Caco-2 (cell line): ENCODE data around the gene SCMH1. TPM values are rescaled to one million over a fixed set of nuclear protein-coding genes. Genes with fewer than 3 reads are reported as not detected.
"Not testable (repeated sequence)": the region's sequence is repeated elsewhere in the genome, so short reads cannot be mapped to it uniquely, and the experiment has no call there.

Experiments
- BruUV-seq: library from RNA; stranded (reverse); fragments of 400-500 nt; replicated peaks from 2 replicates; lab custom pipeline; 2021; lab: Mats Ljungman, UMichigan
- CTCF ChIA-PET: fragments of 300-600 bp; sonication (Branson Sonifier 250); formaldehyde crosslinking; loops from one replicate; lab custom pipeline; 2022; ENCODE audit warnings: antibody characterized with exemption; lab: Charles Lee
- POLR2A ChIA-PET: fragments of 300-600 bp; sonication (Branson Sonifier 250); formaldehyde crosslinking; loops from one replicate; lab custom pipeline; 2022; ENCODE audit warnings: antibody characterized with exemption; lab: Charles Lee
- DNase-seq, 2 experiments: peaks; one replicate each; pipeline versions ENCODE4 v3.0.0 to v3.0.0-alpha.2; 2020 to 2022
- H3K27me3 ChIP-seq: replicated peaks from 2 replicates; pipeline ENCODE4 v1.6.0; 2011; ENCODE audit warnings: low read length; ENCODE audit not compliant: control insufficient read depth, insufficient read depth
- H3K36me3 ChIP-seq: 2 replicates; pipeline ENCODE4 v1.5.1; 2011; ENCODE audit warnings: low read length; ENCODE audit not compliant: control insufficient read depth, insufficient read depth
- H3K4me1 ChIP-seq: fragments of 250-450 bp; sonication (Bioruptor Pico); 2 replicates; pipeline ENCODE4 v1.5.1; 2020; ENCODE audit warnings: mild to moderate bottlenecking
- H3K4me3 ChIP-seq: 2 replicates; pipeline ENCODE4 v1.5.1; 2011; ENCODE audit warnings: low read depth, mild to moderate bottlenecking, control low read depth, low read length
- H3K9me3 ChIP-seq: fragments of 250-450 bp; sonication (Bioruptor Pico); 2 replicates; pipeline ENCODE4 v1.5.1; 2020; ENCODE audit warnings: mild to moderate bottlenecking, moderate library complexity
- H3K27ac Mint-ChIP-seq: one replicate; pipeline ENCODE4 v1.8.0; 2022; ENCODE audit warnings: mixed read lengths; ENCODE audit not compliant: unreplicated experiment
- H3K27me3 Mint-ChIP-seq: one replicate; pipeline ENCODE4 v1.8.0; 2022; ENCODE audit warnings: mixed read lengths; ENCODE audit not compliant: insufficient read depth, unreplicated experiment
- H3K36me3 Mint-ChIP-seq: one replicate; pipeline ENCODE4 v1.8.0; 2022; ENCODE audit warnings: mild to moderate bottlenecking, mixed read lengths; ENCODE audit not compliant: insufficient read depth, unreplicated experiment
- H3K4me1 Mint-ChIP-seq: one replicate; pipeline ENCODE4 v1.8.0; 2022; ENCODE audit warnings: low read depth, mixed read lengths; ENCODE audit not compliant: unreplicated experiment
- H3K4me3 Mint-ChIP-seq: one replicate; pipeline ENCODE4 v1.8.0; 2022; ENCODE audit warnings: mild to moderate bottlenecking, moderate library complexity, mixed read lengths; ENCODE audit not compliant: unreplicated experiment
- H3K9me3 Mint-ChIP-seq: one replicate; pipeline ENCODE4 v1.8.0; 2022; ENCODE audit warnings: mixed read lengths; ENCODE audit not compliant: unreplicated experiment
- CTCF ChIP-seq, 2 experiments: fragments of 200-600 bp in 1 of 2; IDR thresholded peaks; 1 replicate in 1 of 2; 2 replicates in 1 of 2; pipeline versions ENCODE4 v1.5.1 to v1.8.0; 2011 to 2022; ENCODE audit warnings: antibody characterized with exemption in 1 of 2, control low read depth in 1 of 2, inconsistent platforms in 1 of 2, low read depth in 1 of 2, low read length in 1 of 2, mild to moderate bottlenecking in 1 of 2, moderate library complexity in 1 of 2; ENCODE audit not compliant: insufficient read depth in 1 of 2, severe bottlenecking in 1 of 2, unreplicated experiment in 1 of 2
- intact Hi-C: fragments of 100-400 bp; cut with micrococcal nuclease; formaldehyde crosslinking; loops from one replicate; pipeline ENCODE4 v1.10.0; 2022; ENCODE audit not compliant: unreplicated experiment
- total RNA-seq: library from RNA; stranded (reverse); gene quantifications from 2 replicates; pipeline ENCODE4 v1.2.3, GENCODE V29; 2022

SCMH1 gene
- total RNA-seq, 1 experiment from 2014 or later: 27.6 TPM

GRCh38 chr1:41122851-41123518 lies 119.1 kb downstream of the SCMH1 start:
- Mint-ChIP-seq H3K4me3 (no peak overlapping the region), H3K27me3 (no peaks in the 10 kb centered on the region), H3K4me1 (peaks cover 2% of the 10 kb centered on the region), H3K36me3 (peaks cover 6% of the 10 kb centered on the region), H3K27ac (no peak overlapping the region), H3K9me3 (no peaks in the 10 kb centered on the region)
- intact Hi-C loops: loop anchor here (5.0 to 10.0 kb wide), 2 partner anchors 96 to 122 kb away; partner anchors contain the start of gene SCMH1
- Histone ChIP-seq H3K9me3 (no peaks in the 10 kb centered on the region), H3K4me3 (no peak overlapping the region), H3K4me1 (no peaks in the 10 kb centered on the region), H3K36me3 (no peaks in the 10 kb centered on the region), H3K27me3 (no peaks in the 10 kb centered on the region)
- peak in 1 of 2 experiments; percentile 52 for TF ChIP-seq CTCF (IDR thresholded peaks at IDR 0.05; ENCODE audit: insufficient read depth in 1 of 2, low read depth in 1 of 2, low read length in 1 of 2, severe bottlenecking in 1 of 2, unreplicated experiment in 1 of 2)
- CTCF ChIA-PET: interaction anchor here (0.7 to 1.4 kb wide), 5 partner anchors 13 to 105 kb away, joined by 3 to 12 read pairs (median 4); no protein-coding TSS in a partner anchor
- peak; percentile 59 for DNase-seq
- POLR2A ChIA-PET: no interaction called here
- BruUV-seq: no TSS peak

- POLR2A ChIA-PET: no interaction called here
- Mint-ChIP-seq H3K36me3 (peaks cover 6% of the 10 kb centered on the region), H3K9me3 (no peaks in the 10 kb centered on the region), H3K4me3 (no peak overlapping the region), H3K27ac (no peak overlapping the region), H3K4me1 (peaks cover 7% of the 10 kb centered on the region), H3K27me3 (no peaks in the 10 kb centered on the region)
- Histone ChIP-seq H3K36me3 (no peaks in the 10 kb centered on the region), H3K4me1 (no peaks in the 10 kb centered on the region), H3K4me3 (no peak overlapping the region), H3K9me3 (no peaks in the 10 kb centered on the region), H3K27me3 (no peaks in the 10 kb centered on the region)
- no peak for DNase-seq
- no TSS peak for BruUV-seq
- CTCF ChIA-PET: no interaction called here
- TF ChIP-seq CTCF (IDR thresholded peaks at IDR 0.05; ENCODE audit: insufficient read depth in 1 of 2, low read depth in 1 of 2, low read length in 1 of 2, severe bottlenecking in 1 of 2, unreplicated experiment in 1 of 2): no peak
- intact Hi-C loops: loop anchor here (5.0 to 10.0 kb wide), 2 partner anchors 95 to 123 kb away; partner anchors contain the start of gene SCMH1
Observed at GRCh38 chr1:41122148-41122547, 120.0 kb downstream of the SCMH1 start.

- intact Hi-C loops: no loop called here
- H3K36me3 ChIP-seq: no peaks in the 10 kb centered on the region
- no peak overlapping the region for H3K27ac Mint-ChIP-seq
- H3K4me1 ChIP-seq: no peaks in the 10 kb centered on the region
- DNase-seq: no peak
- no peaks in the 10 kb centered on the region for H3K9me3 ChIP-seq
- BruUV-seq: no TSS peak
- ChIA-PET POLR2A (no interaction called here), CTCF (no interaction called here)
- H3K36me3 Mint-ChIP-seq: peaks cover 5% of the 10 kb centered on the region
- no peaks in the 10 kb centered on the region for H3K9me3 Mint-ChIP-seq
- no peak overlapping the region for H3K4me3 ChIP-seq
- H3K4me3 Mint-ChIP-seq: no peak overlapping the region
- TF ChIP-seq CTCF (IDR thresholded peaks at IDR 0.05; ENCODE audit: insufficient read depth in 1 of 2, low read depth in 1 of 2, low read length in 1 of 2, severe bottlenecking in 1 of 2, unreplicated experiment in 1 of 2): no peak
- no peaks in the 10 kb centered on the region for H3K27me3 ChIP-seq
- no peaks in the 10 kb centered on the region for H3K27me3 Mint-ChIP-seq
- peaks cover 7% of the 10 kb centered on the region for H3K4me1 Mint-ChIP-seq
Observed at GRCh38 chr1:41118645-41119044, 123.5 kb downstream of the SCMH1 start.

- H3K4me3 Mint-ChIP-seq, H3K36me3 ChIP-seq, H3K4me1 Mint-ChIP-seq, H3K9me3 Mint-ChIP-seq, intact Hi-C loops, H3K36me3 Mint-ChIP-seq, H3K27ac Mint-ChIP-seq, POLR2A ChIA-PET, H3K27me3 ChIP-seq, H3K9me3 ChIP-seq, CTCF ChIA-PET, H3K4me1 ChIP-seq, H3K4me3 ChIP-seq, H3K27me3 Mint-ChIP-seq, BruUV-seq: not testable (repeated sequence)
- peak in 1 of 2 experiments; percentile 1 for DNase-seq
Observed at GRCh38 chr1:41117241-41117640, 124.9 kb downstream of the SCMH1 start.
